Uterus (tissue), 2 donors: ENCODE results near the gene STC2.

Experiments
- POLR2A ChIP-seq, 2 donors: fragments of 450-650 bp; IDR thresholded peaks; one replicate each; pipeline ENCODE4 v1.6.1; 2016; ENCODE audit warnings: antibody characterized with exemption in 2 of 2, mild to moderate bottlenecking in 1 of 2, moderate library complexity in 1 of 2
- TF ChIP-seq, protein P1 (sequence below), 4 experiments: fragments of 200-600 bp in 2 of 4; fragments of 450-650 bp in 2 of 4; sonication (generic) in 2 of 4; IDR thresholded peaks; one replicate each; pipeline ENCODE4 v1.5.1; 2016 to 2019; ENCODE audit warnings: antibody characterized with exemption in 4 of 4, mild to moderate bottlenecking in 2 of 4, moderate library complexity in 1 of 4

DNA sequence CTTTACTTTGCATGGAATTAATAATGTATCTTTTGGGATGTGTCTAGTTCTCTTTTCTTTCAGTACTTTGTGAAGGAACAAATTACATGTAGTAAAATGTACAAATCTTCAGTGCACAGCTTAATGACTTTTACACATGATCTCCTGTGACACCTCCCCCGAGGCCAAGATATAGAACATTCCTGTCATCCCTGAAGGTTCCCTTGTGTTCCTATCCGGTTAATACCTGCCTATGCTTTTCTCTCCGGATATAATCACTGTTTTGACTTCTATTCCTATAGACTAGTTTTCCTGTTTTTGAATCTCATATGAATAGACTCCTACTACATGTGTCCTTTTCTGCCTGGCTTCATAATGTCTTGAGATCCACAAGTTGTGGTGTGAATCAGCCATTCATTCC is 21.5 kb downstream of the STC2 start:
- TF ChIP-seq, protein P1, sequence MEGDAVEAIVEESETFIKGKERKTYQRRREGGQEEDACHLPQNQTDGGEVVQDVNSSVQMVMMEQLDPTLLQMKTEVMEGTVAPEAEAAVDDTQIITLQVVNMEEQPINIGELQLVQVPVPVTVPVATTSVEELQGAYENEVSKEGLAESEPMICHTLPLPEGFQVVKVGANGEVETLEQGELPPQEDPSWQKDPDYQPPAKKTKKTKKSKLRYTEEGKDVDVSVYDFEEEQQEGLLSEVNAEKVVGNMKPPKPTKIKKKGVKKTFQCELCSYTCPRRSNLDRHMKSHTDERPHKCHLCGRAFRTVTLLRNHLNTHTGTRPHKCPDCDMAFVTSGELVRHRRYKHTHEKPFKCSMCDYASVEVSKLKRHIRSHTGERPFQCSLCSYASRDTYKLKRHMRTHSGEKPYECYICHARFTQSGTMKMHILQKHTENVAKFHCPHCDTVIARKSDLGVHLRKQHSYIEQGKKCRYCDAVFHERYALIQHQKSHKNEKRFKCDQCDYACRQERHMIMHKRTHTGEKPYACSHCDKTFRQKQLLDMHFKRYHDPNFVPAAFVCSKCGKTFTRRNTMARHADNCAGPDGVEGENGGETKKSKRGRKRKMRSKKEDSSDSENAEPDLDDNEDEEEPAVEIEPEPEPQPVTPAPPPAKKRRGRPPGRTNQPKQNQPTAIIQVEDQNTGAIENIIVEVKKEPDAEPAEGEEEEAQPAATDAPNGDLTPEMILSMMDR (IDR thresholded peaks at IDR 0.05): no peak
- TF ChIP-seq POLR2A (IDR thresholded peaks at IDR 0.05): no peak
